Measurements from ENCODE around the gene CD226.

The CD226 gene

DNA sequence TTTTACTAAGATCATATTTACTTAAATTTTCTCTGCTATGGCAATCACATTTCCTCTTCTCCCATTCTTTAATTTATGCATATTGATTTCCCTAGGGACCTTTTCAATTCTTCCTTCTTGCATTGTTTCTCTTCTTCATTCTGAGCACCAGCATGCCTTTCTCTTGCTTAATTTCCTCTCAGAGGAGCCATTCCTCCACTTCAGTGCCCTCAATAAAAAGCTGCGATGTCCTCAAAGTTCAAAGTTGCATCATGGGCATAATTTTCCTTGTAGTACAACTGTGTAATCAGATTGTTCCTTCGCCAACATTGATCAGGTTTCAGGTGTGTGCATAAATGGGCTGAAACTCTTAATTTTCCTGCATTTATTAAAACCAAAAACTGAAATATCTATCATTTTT lies 21.8 kb upstream of the CD226 start:
- Mint-ChIP-seq H3K27ac (no peak overlapping the region), H3K27me3 (no peaks in the 10 kb centered on the region), H3K9me3 (ENCODE audit: low read depth) (peaks cover 15% of the 10 kb centered on the region), H3K4me3 (no peak overlapping the region), H3K4me1 (ENCODE audit: low read depth) (peaks cover 24% of the 10 kb centered on the region), H3K36me3 (peaks cover 13% of the 10 kb centered on the region)

DNA sequence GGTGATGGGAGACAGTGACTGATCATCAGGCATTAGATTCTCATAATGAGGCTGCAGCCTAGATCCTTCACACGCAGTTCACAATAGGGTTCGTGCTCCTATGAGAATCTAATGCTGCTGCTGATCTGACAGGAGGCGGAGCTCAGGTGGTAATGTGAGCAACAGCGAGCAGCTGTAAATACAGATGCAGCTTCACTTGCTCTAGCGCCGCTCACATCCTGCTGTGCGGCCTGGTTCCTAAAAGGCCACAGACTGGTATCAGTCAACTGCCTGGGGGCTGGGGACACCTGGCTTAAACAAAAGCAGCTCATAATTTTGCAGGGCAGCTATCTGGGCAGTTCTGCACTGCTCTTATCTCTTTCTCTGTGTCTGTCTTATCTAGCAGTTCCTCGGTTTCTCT lies 20.4 kb upstream of the CD226 start:
- H3K27me3 Mint-ChIP-seq: no peaks in the 10 kb centered on the region
- peak overlapping the region; percentile 1 for H3K4me3 Mint-ChIP-seq
- peaks cover 24% of the 10 kb centered on the region for H3K4me1 Mint-ChIP-seq (ENCODE audit: low read depth)
- peaks cover 9% of the 10 kb centered on the region for H3K9me3 Mint-ChIP-seq (ENCODE audit: low read depth)
- peak overlapping the region; percentile 64 for H3K27ac Mint-ChIP-seq
- peaks cover 12% of the 10 kb centered on the region for H3K36me3 Mint-ChIP-seq

DNA sequence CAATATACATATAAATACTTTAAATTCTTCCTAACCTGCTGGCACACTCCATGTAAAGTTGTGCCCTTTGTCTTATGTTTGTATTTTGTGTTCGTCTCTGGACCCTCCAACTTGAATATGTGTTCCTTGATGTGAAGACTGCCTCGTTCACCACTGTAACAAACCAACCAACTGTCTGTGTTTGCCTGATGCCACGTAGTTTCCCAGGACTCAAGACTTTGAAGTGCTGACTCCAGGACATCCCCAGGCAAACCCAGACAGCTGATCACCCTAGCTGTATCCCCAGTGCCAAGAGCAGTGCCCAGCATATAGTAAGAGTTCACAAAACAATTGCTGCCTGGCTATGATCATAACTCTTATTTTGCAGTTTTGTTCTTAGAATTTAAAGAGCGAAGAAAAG lies 15.5 kb upstream of the CD226 start:
- no peaks in the 10 kb centered on the region for H3K27me3 Mint-ChIP-seq
- H3K9me3 Mint-ChIP-seq (ENCODE audit: low read depth): no peaks in the 10 kb centered on the region
- no peak overlapping the region for H3K27ac Mint-ChIP-seq
- H3K4me3 Mint-ChIP-seq: no peak overlapping the region
- H3K4me1 Mint-ChIP-seq (ENCODE audit: low read depth): peaks cover 16% of the 10 kb centered on the region
- peaks cover 4% of the 10 kb centered on the region for H3K36me3 Mint-ChIP-seq

DNA sequence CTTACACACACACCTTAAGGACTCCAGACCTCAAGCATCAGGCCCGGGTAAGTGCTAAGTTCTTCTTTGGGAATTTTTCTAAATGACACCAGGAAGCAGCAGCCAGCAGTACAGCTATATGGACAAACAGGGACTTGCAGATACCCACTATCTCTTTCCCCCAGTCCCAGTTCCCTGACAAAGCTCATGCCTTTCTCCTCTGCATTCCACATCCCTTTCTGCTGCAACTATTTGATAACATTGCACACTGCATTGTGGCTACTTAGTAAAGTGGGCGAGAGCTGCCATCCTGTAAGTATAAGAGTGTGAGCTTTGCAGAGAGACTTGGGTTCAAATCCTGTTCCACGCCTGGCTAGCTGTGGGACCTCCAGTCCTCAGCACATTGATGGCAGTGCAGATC lies 14.0 kb upstream of the CD226 start:
- Mint-ChIP-seq H3K27me3 (no peaks in the 10 kb centered on the region), H3K36me3 (peaks cover 4% of the 10 kb centered on the region), H3K9me3 (ENCODE audit: low read depth) (no peaks in the 10 kb centered on the region), H3K27ac (no peak overlapping the region), H3K4me3 (no peak overlapping the region), H3K4me1 (ENCODE audit: low read depth) (peaks cover 3% of the 10 kb centered on the region)

DNA sequence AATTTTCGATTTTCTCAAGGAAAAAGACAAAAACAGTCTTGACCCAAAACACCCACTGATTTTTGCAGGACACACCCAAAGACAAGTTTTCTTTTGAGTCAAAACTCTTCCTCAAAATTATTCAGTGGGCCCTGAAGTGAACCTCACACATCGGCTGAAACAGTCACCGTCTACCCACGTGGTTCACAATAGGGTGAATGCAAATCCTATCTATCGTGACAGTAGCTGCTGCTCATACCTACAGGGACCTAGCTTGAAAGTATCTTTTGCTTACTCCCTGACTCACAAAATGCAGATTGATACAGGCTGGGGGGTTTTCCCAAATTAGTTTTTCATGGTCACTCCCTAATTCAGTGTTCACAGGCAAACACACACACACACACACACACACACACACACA lies 10.7 kb upstream of the CD226 start:
- H3K4me1 Mint-ChIP-seq (ENCODE audit: low read depth): peaks cover 10% of the 10 kb centered on the region
- H3K27me3 Mint-ChIP-seq: no peaks in the 10 kb centered on the region
- H3K9me3 Mint-ChIP-seq (ENCODE audit: low read depth): no peaks in the 10 kb centered on the region
- peaks cover 6% of the 10 kb centered on the region for H3K36me3 Mint-ChIP-seq
- peak overlapping the region; percentile 30 for H3K4me3 Mint-ChIP-seq
- H3K27ac Mint-ChIP-seq: peak overlapping the region; percentile 87

DNA sequence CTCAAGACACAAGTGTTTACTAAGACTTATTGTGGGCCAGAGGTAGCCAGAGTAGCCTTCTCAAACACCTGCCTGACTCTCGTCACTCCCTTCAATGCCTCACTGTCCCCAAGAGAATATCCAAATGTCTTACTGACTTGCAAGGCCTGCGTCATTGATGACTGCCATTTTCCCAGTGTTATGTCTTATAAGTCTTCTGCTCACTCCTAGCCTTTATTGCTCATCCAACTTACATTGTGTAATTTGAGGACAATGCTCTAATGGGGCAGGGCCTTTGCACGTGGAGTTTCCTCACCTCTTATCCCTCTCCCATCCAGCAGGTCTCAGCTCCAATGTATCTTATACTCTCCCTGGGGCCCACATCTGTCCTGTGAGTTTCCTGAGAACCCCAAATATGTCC lies 10.1 kb upstream of the CD226 start:
- Mint-ChIP-seq H3K36me3 (peaks cover 5% of the 10 kb centered on the region), H3K4me3 (peak overlapping the region; percentile 30), H3K4me1 (ENCODE audit: low read depth) (peaks cover 13% of the 10 kb centered on the region), H3K27ac (peak overlapping the region; percentile 87), H3K27me3 (no peaks in the 10 kb centered on the region), H3K9me3 (ENCODE audit: low read depth) (no peaks in the 10 kb centered on the region)

DNA sequence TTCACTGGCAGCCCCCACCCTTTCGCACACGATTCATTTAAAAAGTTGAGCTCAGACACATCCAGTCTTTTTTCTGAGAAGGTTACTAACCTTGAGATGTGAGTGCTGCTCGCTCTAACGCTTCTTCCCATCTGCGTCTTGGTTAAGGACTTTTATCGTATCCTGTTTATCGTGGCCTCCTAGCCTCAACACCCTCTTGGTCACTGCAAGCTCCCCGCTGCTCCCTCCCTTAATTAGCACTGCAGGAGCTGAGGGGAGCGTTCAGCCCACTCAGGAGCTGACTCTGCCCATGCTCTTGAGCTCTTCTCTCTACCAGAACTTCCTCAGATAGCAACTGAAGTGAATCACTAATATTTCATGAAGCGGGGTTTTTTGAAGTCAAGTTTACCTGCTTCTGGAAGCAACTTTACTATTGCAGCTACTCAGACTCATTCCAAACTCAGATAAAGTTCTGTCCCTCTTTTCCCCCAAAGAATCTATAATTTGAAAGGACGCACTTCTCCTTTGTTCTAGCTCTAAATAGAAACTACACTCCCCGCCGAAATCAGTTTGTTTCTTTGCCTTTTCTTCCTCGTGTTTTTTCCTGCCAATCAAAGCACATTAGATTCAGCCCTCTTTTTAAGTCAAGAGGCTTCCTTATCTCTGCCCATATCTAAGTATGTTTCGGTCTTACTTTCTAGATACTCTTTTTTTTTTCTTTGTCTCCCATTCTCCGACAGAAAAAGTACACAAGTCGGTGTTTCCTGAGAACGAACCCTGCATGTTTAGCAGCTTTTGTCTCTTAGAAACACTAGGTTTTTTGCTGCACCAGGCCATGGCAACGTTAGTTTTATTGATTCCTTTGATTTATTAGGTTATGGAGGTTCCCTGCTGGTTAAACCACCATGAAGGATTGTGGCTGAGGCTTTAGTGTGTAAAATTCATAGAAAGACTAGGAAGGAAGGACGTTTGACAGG lies 9.3 kb upstream of the CD226 start:
- Mint-ChIP-seq H3K36me3 (peaks cover 7% of the 10 kb centered on the region), H3K4me3 (no peak overlapping the region), H3K27ac (no peak overlapping the region), H3K27me3 (no peaks in the 10 kb centered on the region), H3K9me3 (ENCODE audit: low read depth) (peaks cover 1% of the 10 kb centered on the region), H3K4me1 (ENCODE audit: low read depth) (peaks cover 15% of the 10 kb centered on the region)

DNA sequence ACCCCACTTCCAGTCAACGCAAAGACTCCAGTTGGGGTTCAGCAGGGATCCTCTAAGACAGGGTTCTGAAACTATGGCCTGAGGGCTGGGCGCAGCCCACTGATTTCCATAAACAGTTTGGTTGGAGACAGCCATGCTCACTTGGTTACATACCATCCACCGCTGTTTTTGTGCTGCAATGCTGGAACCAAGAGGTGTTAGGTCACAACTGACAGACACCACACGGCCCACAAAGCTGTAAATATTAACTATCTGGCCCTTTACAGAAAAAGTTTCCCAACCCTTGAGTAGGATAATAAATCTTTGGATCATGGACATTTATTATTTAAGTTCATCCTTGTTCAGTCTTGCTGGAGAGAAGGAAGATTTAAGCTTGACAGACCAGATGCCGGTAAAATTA lies 8.4 kb upstream of the CD226 start:
- H3K4me3 Mint-ChIP-seq: no peak overlapping the region
- H3K27ac Mint-ChIP-seq: no peak overlapping the region
- peaks cover 12% of the 10 kb centered on the region for H3K36me3 Mint-ChIP-seq
- H3K9me3 Mint-ChIP-seq (ENCODE audit: low read depth): peaks cover 4% of the 10 kb centered on the region
- H3K4me1 Mint-ChIP-seq (ENCODE audit: low read depth): peaks cover 19% of the 10 kb centered on the region
- no peaks in the 10 kb centered on the region for H3K27me3 Mint-ChIP-seq

DNA sequence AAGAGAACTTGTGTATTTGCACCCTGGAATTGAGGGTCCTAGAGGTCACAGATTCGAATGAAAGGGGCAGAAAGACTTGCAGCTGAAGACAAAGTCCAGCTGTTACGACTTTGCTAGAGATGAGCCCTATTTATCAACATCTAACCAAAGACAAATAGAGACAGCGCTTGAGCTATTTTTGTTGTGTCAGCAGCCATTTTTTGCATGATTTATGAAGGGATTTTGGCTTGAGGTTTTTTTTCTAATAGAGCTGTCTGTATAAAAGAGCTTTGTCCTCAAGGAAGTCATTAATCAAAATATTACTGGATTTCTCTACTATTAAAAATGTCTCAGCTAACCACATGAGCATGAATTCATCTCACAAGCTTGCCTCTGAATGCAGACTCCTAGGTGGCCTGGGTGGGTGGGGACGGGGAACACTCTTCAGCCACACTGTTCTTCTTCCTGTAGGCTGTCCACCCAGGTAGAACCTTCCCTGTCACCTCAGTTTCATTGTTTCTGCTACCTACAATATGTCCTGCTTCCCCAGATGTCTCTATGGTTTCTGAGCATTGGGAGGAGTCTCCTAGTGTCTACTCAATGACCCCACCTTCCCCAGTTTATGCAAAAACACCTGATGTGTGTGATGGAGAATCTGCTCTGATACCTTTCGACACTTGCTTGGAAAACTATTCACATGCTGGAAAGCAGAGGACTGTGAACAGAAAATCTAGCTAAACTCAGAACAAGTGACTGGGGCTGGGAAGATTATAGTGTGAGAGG lies 7.2 kb upstream of the CD226 start:
- H3K4me3 Mint-ChIP-seq: peak overlapping the region; percentile 66
- H3K4me1 Mint-ChIP-seq (ENCODE audit: low read depth): peaks cover 19% of the 10 kb centered on the region
- peaks cover 4% of the 10 kb centered on the region for H3K9me3 Mint-ChIP-seq (ENCODE audit: low read depth)
- H3K27ac Mint-ChIP-seq: peak overlapping the region; percentile 79
- H3K27me3 Mint-ChIP-seq: no peaks in the 10 kb centered on the region
- H3K36me3 Mint-ChIP-seq: peaks cover 12% of the 10 kb centered on the region

DNA sequence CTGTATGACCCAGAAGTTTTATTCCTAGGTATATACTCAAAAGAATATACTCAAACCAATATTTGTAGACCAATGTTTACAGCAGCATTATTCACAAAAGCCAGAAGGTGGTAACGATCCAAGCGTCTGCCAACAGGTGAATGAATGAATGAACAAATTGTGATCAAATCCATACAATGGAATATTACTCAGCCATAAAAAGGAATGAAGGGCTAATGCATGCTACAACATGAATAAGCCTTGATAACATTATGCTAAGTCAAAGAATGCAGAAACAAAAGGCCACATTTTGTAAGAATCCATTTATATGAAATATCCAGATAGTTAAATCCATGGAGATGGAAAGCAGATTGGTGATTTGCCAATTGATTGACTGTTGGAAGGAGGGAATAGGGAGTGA lies 5.5 kb upstream of the CD226 start:
- Mint-ChIP-seq H3K36me3 (peaks cover 12% of the 10 kb centered on the region), H3K27ac (peak overlapping the region; percentile 13), H3K4me3 (no peak overlapping the region)

DNA sequence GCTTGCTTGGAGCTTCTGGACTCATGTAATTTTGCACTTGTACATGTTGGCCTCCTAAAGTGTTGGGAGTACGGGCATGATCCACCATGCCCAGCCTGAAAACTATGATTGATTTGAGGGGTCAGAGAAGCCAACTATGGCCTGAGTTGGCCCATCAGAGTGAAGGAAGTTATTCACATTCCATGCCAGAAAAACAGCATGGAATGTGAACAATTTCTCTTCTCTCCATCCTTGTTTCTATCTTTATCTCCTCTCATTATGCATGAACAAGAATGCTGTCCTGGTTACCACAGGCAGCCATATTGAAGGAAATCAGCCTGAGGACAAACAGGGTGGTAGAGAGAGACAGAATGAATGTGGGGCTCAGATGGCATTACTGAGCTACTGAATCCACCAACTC lies 3.5 kb upstream of the CD226 start:
- Mint-ChIP-seq H3K4me1 (ENCODE audit: low read depth) (peaks cover 19% of the 10 kb centered on the region), H3K4me3 (peak overlapping the region; percentile 0), H3K27me3 (no peaks in the 10 kb centered on the region), H3K36me3 (peaks cover 16% of the 10 kb centered on the region), H3K27ac (peak overlapping the region; percentile 41), H3K9me3 (ENCODE audit: low read depth) (peaks cover 4% of the 10 kb centered on the region)

More for the DNA sequence above, 5.5 kb upstream of the CD226 start:
- Mint-ChIP-seq H3K4me1 (ENCODE audit: low read depth) (peaks cover 19% of the 10 kb centered on the region), H3K27me3 (no peaks in the 10 kb centered on the region), H3K9me3 (ENCODE audit: low read depth) (peaks cover 4% of the 10 kb centered on the region)

DNA sequence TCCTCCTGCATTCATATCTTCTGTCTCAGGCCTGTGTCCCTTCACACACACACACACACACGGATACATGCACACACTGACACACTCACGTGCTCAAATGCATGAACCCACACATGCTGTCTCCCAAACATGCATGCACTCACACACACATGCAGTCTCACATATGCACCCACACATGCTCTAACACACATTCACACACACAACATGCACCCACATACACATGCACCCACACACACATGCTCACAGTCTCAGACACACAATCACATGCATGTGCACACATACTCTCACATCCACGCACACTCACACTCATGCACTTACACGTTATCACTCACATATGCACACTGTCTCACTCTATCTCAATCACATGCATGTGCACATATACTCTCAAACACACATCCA lies 1.9 kb upstream of the CD226 start:
- H3K27ac Mint-ChIP-seq: no peak overlapping the region
- peaks cover 7% of the 10 kb centered on the region for H3K9me3 Mint-ChIP-seq (ENCODE audit: low read depth)
- peaks cover 21% of the 10 kb centered on the region for H3K36me3 Mint-ChIP-seq
- no peak overlapping the region for H3K4me3 Mint-ChIP-seq
- no peaks in the 10 kb centered on the region for H3K27me3 Mint-ChIP-seq
- peaks cover 27% of the 10 kb centered on the region for H3K4me1 Mint-ChIP-seq (ENCODE audit: low read depth)

DNA sequence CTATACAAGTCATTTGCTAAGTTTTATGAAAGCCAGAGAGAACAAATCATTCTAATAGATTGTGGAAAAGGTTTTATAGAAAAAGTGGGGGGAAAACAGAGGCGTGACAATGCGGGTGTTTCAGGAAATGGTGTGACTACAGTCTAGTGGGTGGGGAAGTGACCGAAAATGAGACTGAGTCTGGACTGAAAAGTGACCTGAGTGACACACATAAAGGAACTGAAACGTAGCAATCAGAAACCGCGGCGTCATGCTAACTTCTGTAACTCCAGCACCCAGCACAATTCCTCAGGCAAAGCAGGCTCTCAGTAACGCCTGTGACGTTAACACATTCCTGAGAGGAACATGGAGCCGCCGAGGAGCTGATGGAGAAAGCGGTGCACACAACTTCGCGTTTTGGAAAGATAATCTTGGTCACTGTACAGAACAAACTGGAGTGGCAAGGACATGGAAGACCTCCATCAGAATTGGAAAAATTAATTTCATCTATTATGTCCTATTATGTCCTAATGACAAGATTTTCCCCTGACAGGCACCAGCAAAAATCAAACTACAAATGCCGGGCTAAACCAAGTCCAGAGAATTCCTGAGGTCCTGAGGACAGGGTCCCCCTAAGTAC lies 1.4 kb upstream of the CD226 start:
- peaks cover 24% of the 10 kb centered on the region for H3K36me3 Mint-ChIP-seq
- H3K27me3 Mint-ChIP-seq: no peaks in the 10 kb centered on the region
- peaks cover 7% of the 10 kb centered on the region for H3K9me3 Mint-ChIP-seq (ENCODE audit: low read depth)
- no peak overlapping the region for H3K4me3 Mint-ChIP-seq
- no peak overlapping the region for H3K27ac Mint-ChIP-seq
- peaks cover 28% of the 10 kb centered on the region for H3K4me1 Mint-ChIP-seq (ENCODE audit: low read depth)

DNA sequence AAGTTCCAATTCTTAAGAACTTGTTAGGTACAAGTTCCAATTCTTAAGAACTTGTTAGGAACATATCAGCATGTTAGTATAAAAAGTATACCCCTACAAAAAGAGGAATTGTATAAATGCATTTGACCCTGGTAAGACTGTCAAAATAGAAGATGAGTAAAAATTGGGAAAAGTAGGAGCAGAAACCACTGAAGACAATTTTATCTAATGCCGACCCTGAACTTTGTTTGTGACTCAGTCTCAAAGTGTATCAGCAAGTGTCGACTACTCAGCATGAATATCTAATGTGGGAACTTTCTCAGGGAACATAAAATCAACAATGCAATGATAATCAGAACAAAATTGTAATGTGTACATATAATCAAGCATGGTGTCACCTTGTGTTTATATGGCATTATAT lies 583 bp upstream of the CD226 start:
- no peak overlapping the region for H3K4me3 Mint-ChIP-seq
- peaks cover 26% of the 10 kb centered on the region for H3K36me3 Mint-ChIP-seq
- H3K27me3 Mint-ChIP-seq: no peaks in the 10 kb centered on the region
- no peak overlapping the region for H3K27ac Mint-ChIP-seq
- H3K9me3 Mint-ChIP-seq (ENCODE audit: low read depth): peaks cover 7% of the 10 kb centered on the region
- H3K4me1 Mint-ChIP-seq (ENCODE audit: low read depth): peaks cover 33% of the 10 kb centered on the region

DNA sequence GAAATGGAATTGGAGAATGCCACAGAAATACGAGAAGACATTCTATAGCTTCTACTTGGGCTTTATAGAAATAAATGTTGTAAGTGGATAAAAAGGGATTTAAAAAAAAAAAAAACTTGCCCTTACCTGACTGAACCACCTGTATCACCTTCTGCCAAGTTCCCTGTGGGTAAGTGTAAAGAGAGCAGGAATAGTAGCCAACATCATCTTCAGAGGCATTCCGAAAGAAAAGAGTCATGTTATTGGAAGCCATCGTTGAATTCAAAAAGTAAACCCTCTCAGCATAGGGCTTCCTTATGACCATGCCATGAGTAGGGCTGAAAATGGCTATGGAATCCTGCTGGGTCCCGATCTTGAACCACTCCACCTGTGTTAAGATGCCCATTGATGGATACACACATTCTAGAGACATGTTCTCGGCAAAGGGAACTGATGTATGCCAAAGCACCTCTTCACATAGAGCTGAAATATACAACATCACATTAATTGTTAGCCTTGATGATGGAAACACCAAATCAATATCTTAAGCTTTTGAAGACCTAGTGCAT lies 991 bp downstream of the CD226 start:
- Mint-ChIP-seq H3K9me3 (ENCODE audit: low read depth) (peaks cover 16% of the 10 kb centered on the region), H3K27me3 (no peaks in the 10 kb centered on the region), H3K4me1 (ENCODE audit: low read depth) (peaks cover 44% of the 10 kb centered on the region), H3K27ac (no peak overlapping the region), H3K4me3 (no peak overlapping the region), H3K36me3 (peaks cover 35% of the 10 kb centered on the region)
